IMR-90 (cell line): Measurements from ENCODE around the gene LDB2. TPM values are rescaled to one million over a fixed set of nuclear protein-coding genes. Genes with fewer than 3 reads are reported as not detected.

Experiments used
- ATAC-seq: fragments of 200-7000 bp; cut with Tn5 transposase; 2 replicates; pipeline ENCODE4 v1.9.1; 2020; ENCODE audit warnings: low read depth, mild to moderate bottlenecking, moderate library complexity
- BruUV-seq: library from RNA; stranded (reverse); fragments of 400-500 nt; replicated peaks from 2 replicates; lab custom pipeline; 2021; lab: Mats Ljungman, UMichigan
- CTCF ChIA-PET: fragments of 300-600 bp; formaldehyde crosslinking; extraction: SDS; loops from one replicate; lab custom pipeline; 2021; ENCODE audit warnings: antibody characterized with exemption; lab: Yijun Ruan, JAX
- POLR2A ChIA-PET: fragments of 300-600 bp; sonication (Branson Sonifier 250); formaldehyde crosslinking; loops from one replicate; lab custom pipeline; 2022; ENCODE audit warnings: antibody characterized with exemption; ENCODE audit not compliant: unreplicated experiment; lab: Charles Lee
- DNase-seq: peaks from one replicate; pipeline ENCODE4 v3.0.0; 2013
- H2AFZ ChIP-seq: replicated peaks from 2 replicates; pipeline ENCODE3; 2013; ENCODE audit warnings: low read length, mild to moderate bottlenecking; ENCODE audit not compliant: poor library complexity
- H2AK5ac ChIP-seq: 2 replicates; pipeline ENCODE4 v1.6.1; 2013; ENCODE audit warnings: low read depth, low read length, inconsistent platforms
- H2AK9ac ChIP-seq: replicated peaks from 2 replicates; pipeline ENCODE3; 2013; ENCODE audit warnings: mild to moderate bottlenecking, low read depth, low read length, moderate library complexity; ENCODE audit not compliant: poor library complexity
- H2BK120ac ChIP-seq: 2 replicates; pipeline ENCODE4 v1.6.1; 2013; ENCODE audit warnings: low read depth, low read length, inconsistent platforms
- H2BK15ac ChIP-seq: 3 replicates; pipeline ENCODE4 v1.6.1; 2013; ENCODE audit warnings: low read depth, low read length, inconsistent platforms
- H2BK20ac ChIP-seq: 2 replicates; pipeline ENCODE4 v1.6.1; 2013; ENCODE audit warnings: low read depth, mild to moderate bottlenecking, inconsistent platforms, low read length, moderate library complexity
- H2BK5ac ChIP-seq: 2 replicates; pipeline ENCODE4 v1.6.1; 2013; ENCODE audit warnings: mild to moderate bottlenecking, low read depth, low read length, inconsistent platforms; ENCODE audit not compliant: poor library complexity, severe bottlenecking
- H3K14ac ChIP-seq: replicated peaks from 2 replicates; pipeline ENCODE4 v1.6.1; 2013; ENCODE audit warnings: low read depth, low read length, inconsistent platforms
- H3K18ac ChIP-seq: 2 replicates; pipeline ENCODE4 v1.6.1; 2013; ENCODE audit warnings: low read depth, low read length, control low read depth
- H3K23ac ChIP-seq: 2 replicates; pipeline ENCODE4 v1.6.1; 2013; ENCODE audit warnings: low read depth, low read length, inconsistent platforms
- H3K27ac ChIP-seq: 2 replicates; pipeline ENCODE4 v1.5.1; 2013; ENCODE audit warnings: mild to moderate bottlenecking, control low read depth, low read length; ENCODE audit not compliant: insufficient read depth
- H3K27me3 ChIP-seq: 2 replicates; pipeline ENCODE4 v1.6.1; 2013; ENCODE audit warnings: low read length; ENCODE audit not compliant: control insufficient read depth, insufficient read depth
- H3K36me3 ChIP-seq: 2 replicates; pipeline ENCODE4 v1.6.1; 2013; ENCODE audit warnings: low read length, mixed read lengths; ENCODE audit not compliant: control insufficient read depth, insufficient read depth
- H3K4ac ChIP-seq: 2 replicates; pipeline ENCODE4 v1.6.1; 2013; ENCODE audit warnings: low read depth, low read length, inconsistent platforms
- H3K4me1 ChIP-seq: 2 replicates; pipeline ENCODE4 v1.6.1; 2013; ENCODE audit warnings: low read length, mixed read lengths; ENCODE audit not compliant: control insufficient read depth, insufficient read depth
- H3K4me2 ChIP-seq: 2 replicates; pipeline ENCODE4 v1.6.1; 2013; ENCODE audit warnings: low read depth, mild to moderate bottlenecking, control low read depth, low read length, moderate library complexity
- H3K4me3 ChIP-seq: 2 replicates; pipeline ENCODE4 v1.5.1; 2013; ENCODE audit warnings: low read depth, mild to moderate bottlenecking, control low read depth, low read length, moderate library complexity; ENCODE audit not compliant: insufficient read depth
- H3K56ac ChIP-seq: 2 replicates; pipeline ENCODE4 v1.6.1; 2013; ENCODE audit warnings: low read length, inconsistent platforms; ENCODE audit not compliant: insufficient read depth; ENCODE audit errors: extremely low read depth
- H3K79me1 ChIP-seq, 2 experiments: 2 replicates each; pipeline ENCODE4 v1.6.1; 2013; ENCODE audit warnings: low read length in 2 of 2, inconsistent platforms in 1 of 2, low read depth in 1 of 2
- H3K9ac ChIP-seq: 2 replicates; pipeline ENCODE4 v1.6.1; 2013; ENCODE audit warnings: low read depth, low read length, control low read depth
- H3K9me1 ChIP-seq: 2 replicates; pipeline ENCODE4 v1.6.1; 2013; ENCODE audit warnings: low read length, inconsistent platforms; ENCODE audit not compliant: insufficient read depth
- H3K9me3 ChIP-seq: 2 replicates; pipeline ENCODE4 v1.6.1; 2013; ENCODE audit warnings: low read length; ENCODE audit not compliant: control insufficient read depth, insufficient read depth
- H4K20me1 ChIP-seq: 2 replicates; pipeline ENCODE4 v1.6.1; 2013; ENCODE audit warnings: low read length, inconsistent platforms; ENCODE audit not compliant: insufficient read depth
- H4K5ac ChIP-seq: 2 replicates; pipeline ENCODE4 v1.6.1; 2013; ENCODE audit warnings: mild to moderate bottlenecking, low read depth, low read length, control low read depth
- H4K8ac ChIP-seq, 2 experiments: 2 replicates each; pipeline ENCODE4 v1.6.1; 2013; ENCODE audit warnings: low read depth in 2 of 2, low read length in 2 of 2, control low read depth in 1 of 2, inconsistent platforms in 1 of 2
- H4K91ac ChIP-seq: 2 replicates; pipeline ENCODE4 v1.6.1; 2013; ENCODE audit warnings: low read depth, low read length, inconsistent platforms; ENCODE audit not compliant: insufficient read depth
- BHLHE40 ChIP-seq: fragments of 150-350 bp; IDR thresholded peaks from 2 replicates; pipeline ENCODE4 v1.6.1; 2016; ENCODE audit warnings: mild to moderate bottlenecking, low read depth, low read length
- CTCF ChIP-seq: conservative IDR thresholded peaks from 2 replicates; pipeline ENCODE4 v1.5.1; 2012; ENCODE audit warnings: mild to moderate bottlenecking, low read depth, low read length, improper control_type of control experiment
- ELK1 ChIP-seq: fragments of 150-350 bp; IDR thresholded peaks from 2 replicates; pipeline ENCODE4 v1.6.1; 2016; ENCODE audit warnings: low read depth, mild to moderate bottlenecking, low read length, moderate library complexity, borderline replicate concordance
- FOS ChIP-seq: fragments of 150-350 bp; IDR thresholded peaks from 2 replicates; pipeline ENCODE4 v1.6.1; 2016; ENCODE audit warnings: low read depth, low read length
- MAFK ChIP-seq: IDR thresholded peaks from 2 replicates; pipeline ENCODE4 v1.6.1; 2012; ENCODE audit warnings: low read depth, low read length, improper control_type of control experiment
- MAZ ChIP-seq: IDR thresholded peaks from 2 replicates; pipeline ENCODE4 v1.6.1; 2012; ENCODE audit warnings: low read depth, mild to moderate bottlenecking, low read length, improper control_type of control experiment, moderate library complexity, borderline replicate concordance
- NFE2L2 ChIP-seq: fragments of 150-350 bp; IDR thresholded peaks from 2 replicates; pipeline ENCODE4 v1.6.1; 2016; ENCODE audit warnings: low read depth, mild to moderate bottlenecking, low read length
- POLR2A ChIP-seq: IDR thresholded peaks from 2 replicates; pipeline ENCODE4 v1.6.1; 2012; ENCODE audit warnings: mild to moderate bottlenecking, low read depth, low read length
- RCOR1 ChIP-seq: IDR thresholded peaks from 2 replicates; pipeline ENCODE4 v1.6.1; 2012; ENCODE audit warnings: mild to moderate bottlenecking, low read length, improper control_type of control experiment; ENCODE audit not compliant: insufficient replicate concordance
- RFX5 ChIP-seq: IDR thresholded peaks from 2 replicates; pipeline ENCODE4 v1.8.0; 2012; ENCODE audit warnings: low read depth, mild to moderate bottlenecking, low read length, moderate library complexity
- SMC3 ChIP-seq: fragments of 150-350 bp; IDR thresholded peaks from 2 replicates; pipeline ENCODE4 v1.6.1; 2016; ENCODE audit warnings: low read depth, mild to moderate bottlenecking, antibody characterized with exemption, low read length, moderate library complexity
- WGBS, 2 experiments: methylation state at CpG; one replicate each; pipeline versions ENCODE4 v1.1.5 to v1.1.7; 2013; ENCODE audit warnings: missing lambda C conversion rate in 2 of 2; ENCODE audit not compliant: insufficient read length in 1 of 2; ENCODE audit errors: extremely low coverage in 2 of 2; 5-methylcytosine and 5-hydroxymethylcytosine counted together
- dilution Hi-C: fragments of 300-500 bp; cut with HindIII; formaldehyde crosslinking; loops from one replicate; pipeline ENCODE4 v1.14.3; 2018; ENCODE audit warnings: low sequenced_read_pairs; ENCODE audit not compliant: unreplicated experiment
- in situ Hi-C: fragments of 300-500 bp; cut with MboI; formaldehyde crosslinking; loops from 3 replicates; pipeline ENCODE4 v1.14.3; 2019; ENCODE audit warnings: low sequenced_read_pairs, inconsistent platforms, mixed read lengths
- intact Hi-C: fragments of 100-400 bp; cut with micrococcal nuclease; formaldehyde crosslinking; loops from 2 replicates; pipeline ENCODE4 v1.10.0; 2022
- polyA plus RNA-seq, 3 experiments: library from polyadenylated mRNA; depleted of rRNA; stranded (reverse); fragments of >200 nt; gene quantifications; 2 replicates each; pipeline ENCODE4 v1.2.3, GENCODE V29; 2012; ENCODE audit warnings: low replicate concordance in 1 of 3
- total RNA-seq: library from RNA; depleted of rRNA; stranded (reverse); fragments of >200 nt; gene quantifications from 2 replicates; pipeline ENCODE4 v1.2.3, GENCODE V29; 2012

Gene LDB2
- total and polyA plus RNA-seq, 2 of the 4 experiments (the other 2 are of a cell fraction): 67.9 to 116 TPM

GRCh38 chr4:16809064-16809463 is 89.4 kb downstream of the LDB2 start:
- no peaks in the 10 kb centered on the region for H3K79me1 ChIP-seq
- no peak overlapping the region for H3K18ac ChIP-seq
- H3K9ac ChIP-seq: no peak overlapping the region
- no peak overlapping the region for H2AK5ac ChIP-seq
- BruUV-seq: no TSS peak
- intact Hi-C loops (no loop called here), in situ Hi-C loops (no loop called here), dilution Hi-C loops (no loop called here)
- TF ChIP-seq RFX5: no peak
- no peak for TF ChIP-seq POLR2A
- no peak for TF ChIP-seq RCOR1
- no peak for TF ChIP-seq BHLHE40
- no peak for TF ChIP-seq MAFK
- TF ChIP-seq FOS: no peak
- TF ChIP-seq SMC3: no peak
- no peak for TF ChIP-seq NFE2L2
- no peak for TF ChIP-seq CTCF
- no peak for TF ChIP-seq MAZ
- TF ChIP-seq ELK1: no peak
- no peaks in the 10 kb centered on the region for H3K27me3 ChIP-seq
- H3K36me3 ChIP-seq: peaks cover 1% of the 10 kb centered on the region; the same call in 1 of the 2 replicates
- no peak overlapping the region for H4K91ac ChIP-seq
- H3K23ac ChIP-seq: no peak overlapping the region
- no peak overlapping the region for H3K4me3 ChIP-seq
- H2BK15ac ChIP-seq: no peak overlapping the region
- H3K4me2 ChIP-seq: no peak overlapping the region
- H2BK5ac ChIP-seq: no peak overlapping the region
- H2AFZ ChIP-seq: no peak overlapping the region
- ATAC-seq: no peak
- ChIA-PET POLR2A (no interaction called here), CTCF (interaction anchor here (0.7 kb wide), 1 partner anchor 29 kb away, joined by 3 read pairs; no protein-coding TSS in a partner anchor)
- no peak overlapping the region for H3K14ac ChIP-seq
- WGBS, 2 experiments: no CpG with 5 or more reads among the region's 2 CpGs
- no peak overlapping the region for H2BK120ac ChIP-seq
- H3K9me3 ChIP-seq: peaks cover 3% of the 10 kb centered on the region; the same call in 1 of the 2 replicates
- no peak for DNase-seq
- H4K20me1 ChIP-seq: no peaks in the 10 kb centered on the region
- no peaks in the 10 kb centered on the region for H3K9me1 ChIP-seq
- no peak overlapping the region for H4K8ac ChIP-seq
- H3K27ac ChIP-seq: no peak overlapping the region
- H3K4me1 ChIP-seq: no peaks in the 10 kb centered on the region
- H2BK20ac ChIP-seq: no peak overlapping the region
- no peak overlapping the region for H3K4ac ChIP-seq
- no peak overlapping the region for H2AK9ac ChIP-seq
- no peak overlapping the region for H3K56ac ChIP-seq
- H4K5ac ChIP-seq: no peak overlapping the region
